ENCODE results near the gene RHBDF1.
"Not testable (repeated sequence)": the region's sequence is repeated elsewhere in the genome, so short reads cannot be mapped to it uniquely, and the experiment has no call there.

Gene RHBDF1

GRCh38 chr16:58491-59439 is 13.7 kb downstream of the RHBDF1 start:
- DNase-seq, result no peak

- no peak for DNase-seq
Observed at GRCh38 chr16:57711-58110, 14.7 kb downstream of the RHBDF1 start.

GRCh38 chr16:56231-56927 is 16.1 kb downstream of the RHBDF1 start:
- no peak for DNase-seq

- DNase-seq, result no peak
Observed at GRCh38 chr16:55571-56136, 16.8 kb downstream of the RHBDF1 start.

- DNase-seq, result no peak
Observed at GRCh38 chr16:54237-54581, 18.2 kb downstream of the RHBDF1 start.

GRCh38 chr16:53346-54236 is 18.8 kb downstream of the RHBDF1 start, which contains the start of the genes POLR3K and SNRNP25:
Gene POLR3K (minus strand): TSS chr16:53608. CDS start chr16:53586, 22 bp downstream.
Gene SNRNP25 (plus strand): TSS chr16:53828. CDS start chr16:54017, 189 bp downstream.
- peak; percentile 89 for DNase-seq

- DNase-seq, result no peak
Observed at GRCh38 chr16:50769-51591, 21.5 kb downstream of the RHBDF1 start.

- no peak for DNase-seq
Observed at GRCh38 chr16:47234-47633, 25.2 kb downstream of the RHBDF1 start.

GRCh38 chr16:46510-46909 is 25.9 kb downstream of the RHBDF1 start:
- DNase-seq, result not testable (repeated sequence)

GRCh38 chr16:45454-45853 is 27.0 kb downstream of the RHBDF1 start:
- no peak for DNase-seq

- DNase-seq, result no peak
Observed at GRCh38 chr16:44655-45054, 27.8 kb downstream of the RHBDF1 start.

- no peak for DNase-seq
Observed at GRCh38 chr16:43294-43693, 29.1 kb downstream of the RHBDF1 start.

GRCh38 chr16:42691-43090 is 29.7 kb downstream of the RHBDF1 start:
- no peak for DNase-seq

- DNase-seq, result no peak
Observed at GRCh38 chr16:42069-42457, 30.4 kb downstream of the RHBDF1 start.

GRCh38 chr16:41439-42068 is 30.9 kb downstream of the RHBDF1 start:
- DNase-seq, result no peak

GRCh38 chr16:38941-39892 is 33.2 kb downstream of the RHBDF1 start:
- no peak for DNase-seq

- DNase-seq, result not testable (repeated sequence)
Observed at GRCh38 chr16:38206-38605, 34.2 kb downstream of the RHBDF1 start.

GRCh38 chr16:37511-37910 is 34.9 kb downstream of the RHBDF1 start:
- no peak for DNase-seq

GRCh38 chr16:36336-36984 is 36.0 kb downstream of the RHBDF1 start:
- DNase-seq, result no peak

Data from amniotic stem cell (primary cell).